Mesothelial cell of epicardium (in vitro differentiated cells): ENCODE data around the gene CCL19. TPM values are rescaled to one million over a fixed set of nuclear protein-coding genes. Genes with fewer than 3 reads are reported as not detected.

ENCODE experiments used
- DNase-seq, 2 experiments: peaks; one replicate each; pipeline ENCODE4 v3.0.0; 2021; ENCODE audit warnings: low spot score in 2 of 2; ENCODE audit not compliant: unreplicated experiment in 2 of 2
- H3K27ac Mint-ChIP-seq: 2 replicates; pipeline ENCODE4 v1.8.0; 2021; ENCODE audit warnings: mixed read lengths
- H3K27me3 Mint-ChIP-seq: 2 replicates; pipeline ENCODE4 v1.8.0; 2021; ENCODE audit warnings: low read depth, mixed read lengths
- H3K36me3 Mint-ChIP-seq: 2 replicates; pipeline ENCODE4 v1.8.0; 2021; ENCODE audit warnings: mixed read lengths
- H3K4me1 Mint-ChIP-seq: 2 replicates; pipeline ENCODE4 v1.8.0; 2021; ENCODE audit warnings: mixed read lengths
- H3K4me3 Mint-ChIP-seq: 2 replicates; pipeline ENCODE4 v1.8.0; 2021; ENCODE audit warnings: mild to moderate bottlenecking, moderate library complexity, mixed read lengths
- H3K9me3 Mint-ChIP-seq: 2 replicates; pipeline ENCODE4 v1.8.0; 2021; ENCODE audit warnings: mixed read lengths
- total RNA-seq: library from RNA; stranded (reverse); gene quantifications from 3 replicates; pipeline ENCODE4 v1.2.1, GENCODE V29; 2021
- TF ChIP-seq, protein P1 (sequence below): fragments of 200-600 bp; sonication (generic); IDR thresholded peaks from one replicate; pipeline ENCODE4 v1.5.0; 2021; ENCODE audit warnings: antibody characterized with exemption; ENCODE audit not compliant: unreplicated experiment

CCL19 gene
- total RNA-seq, 1 donor from 2014 or later, result not detected

GRCh38 chr9:34686231-34686630 lies 4.8 kb downstream of the CCL19 start:
- no peaks in the 10 kb centered on the region for H3K27me3 Mint-ChIP-seq
- no peaks in the 10 kb centered on the region for H3K4me1 Mint-ChIP-seq
- TF ChIP-seq, protein P1, sequence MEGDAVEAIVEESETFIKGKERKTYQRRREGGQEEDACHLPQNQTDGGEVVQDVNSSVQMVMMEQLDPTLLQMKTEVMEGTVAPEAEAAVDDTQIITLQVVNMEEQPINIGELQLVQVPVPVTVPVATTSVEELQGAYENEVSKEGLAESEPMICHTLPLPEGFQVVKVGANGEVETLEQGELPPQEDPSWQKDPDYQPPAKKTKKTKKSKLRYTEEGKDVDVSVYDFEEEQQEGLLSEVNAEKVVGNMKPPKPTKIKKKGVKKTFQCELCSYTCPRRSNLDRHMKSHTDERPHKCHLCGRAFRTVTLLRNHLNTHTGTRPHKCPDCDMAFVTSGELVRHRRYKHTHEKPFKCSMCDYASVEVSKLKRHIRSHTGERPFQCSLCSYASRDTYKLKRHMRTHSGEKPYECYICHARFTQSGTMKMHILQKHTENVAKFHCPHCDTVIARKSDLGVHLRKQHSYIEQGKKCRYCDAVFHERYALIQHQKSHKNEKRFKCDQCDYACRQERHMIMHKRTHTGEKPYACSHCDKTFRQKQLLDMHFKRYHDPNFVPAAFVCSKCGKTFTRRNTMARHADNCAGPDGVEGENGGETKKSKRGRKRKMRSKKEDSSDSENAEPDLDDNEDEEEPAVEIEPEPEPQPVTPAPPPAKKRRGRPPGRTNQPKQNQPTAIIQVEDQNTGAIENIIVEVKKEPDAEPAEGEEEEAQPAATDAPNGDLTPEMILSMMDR, result no peak
- H3K36me3 Mint-ChIP-seq, result peaks cover 6% of the 10 kb centered on the region
- no peak overlapping the region for H3K27ac Mint-ChIP-seq
- H3K9me3 Mint-ChIP-seq, result no peaks in the 10 kb centered on the region
- DNase-seq, result no peak
- no peak overlapping the region for H3K4me3 Mint-ChIP-seq

- H3K4me3 Mint-ChIP-seq, result no peak overlapping the region
- DNase-seq, result no peak
- H3K27ac Mint-ChIP-seq, result no peak overlapping the region
Measured at GRCh38 chr9:34685591-34685990, 5.5 kb downstream of the CCL19 start.

GRCh38 chr9:34684816-34685215 lies 6.3 kb downstream of the CCL19 start:
- TF ChIP-seq, protein P1, result no peak
- H3K9me3 Mint-ChIP-seq, result no peaks in the 10 kb centered on the region
- peaks cover 12% of the 10 kb centered on the region for H3K36me3 Mint-ChIP-seq
- no peaks in the 10 kb centered on the region for H3K4me1 Mint-ChIP-seq
- no peaks in the 10 kb centered on the region for H3K27me3 Mint-ChIP-seq
- H3K4me3 Mint-ChIP-seq, result no peak overlapping the region
- DNase-seq, result no peak
- no peak overlapping the region for H3K27ac Mint-ChIP-seq

More at GRCh38 chr9:34685591-34685990, 5.5 kb downstream of the CCL19 start:
- TF ChIP-seq, protein P1, result no peak
- H3K27me3 Mint-ChIP-seq, result no peaks in the 10 kb centered on the region
- no peaks in the 10 kb centered on the region for H3K9me3 Mint-ChIP-seq
- H3K4me1 Mint-ChIP-seq, result no peaks in the 10 kb centered on the region
- H3K36me3 Mint-ChIP-seq, result peaks cover 12% of the 10 kb centered on the region

- Mint-ChIP-seq H3K36me3 (peaks cover 12% of the 10 kb centered on the region), H3K9me3 (no peaks in the 10 kb centered on the region), H3K27me3 (no peaks in the 10 kb centered on the region), H3K4me3 (no peak overlapping the region), H3K27ac (no peak overlapping the region), H3K4me1 (no peaks in the 10 kb centered on the region)
- TF ChIP-seq, protein P1, result no peak
- no peak for DNase-seq
Measured at GRCh38 chr9:34684145-34684544, 6.9 kb downstream of the CCL19 start.

DNA sequence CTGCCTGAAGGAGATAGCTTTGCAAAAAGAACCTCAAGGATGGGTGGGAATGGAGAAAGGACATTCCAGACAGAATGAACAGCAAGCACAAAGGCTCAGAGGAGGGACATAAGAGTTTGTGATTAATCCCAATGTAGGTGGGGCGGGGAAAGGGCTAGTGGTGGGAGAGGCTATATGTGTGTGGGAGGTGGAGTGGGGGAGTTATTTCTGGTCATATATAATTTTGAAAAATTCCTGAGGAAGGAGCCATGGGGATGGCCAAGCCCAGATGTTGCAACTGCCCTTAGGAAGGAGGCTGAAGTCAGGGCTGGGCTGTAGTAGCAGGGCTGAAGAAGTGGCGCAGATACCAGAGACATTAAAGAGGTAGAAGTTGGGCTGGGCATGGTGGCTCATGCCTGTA lies 15.2 kb downstream of the CCL19 start:
- peaks cover 2% of the 10 kb centered on the region for H3K4me1 Mint-ChIP-seq
- peaks cover 8% of the 10 kb centered on the region for H3K9me3 Mint-ChIP-seq
- H3K27ac Mint-ChIP-seq, result no peak overlapping the region
- H3K36me3 Mint-ChIP-seq, result peaks cover 6% of the 10 kb centered on the region
- DNase-seq, result no peak
- H3K4me3 Mint-ChIP-seq, result no peak overlapping the region
- H3K27me3 Mint-ChIP-seq, result no peaks in the 10 kb centered on the region
- TF ChIP-seq, protein P1, result no peak
